Skeletal muscle satellite cell (primary cell): ENCODE measurements around the gene STOML2.
A peak's percentile ranks its signal among the peaks of the same experiment; 100 is the strongest.

Experiments
- H3K27me3 ChIP-seq: 2 replicates; pipeline ENCODE4 v1.7.0; 2013; ENCODE audit warnings: low read length; ENCODE audit not compliant: control insufficient read depth, insufficient read depth
- H3K36me3 ChIP-seq: 2 replicates; pipeline ENCODE4 v1.7.0; 2013; ENCODE audit warnings: mild to moderate bottlenecking, control low read depth, low read length; ENCODE audit not compliant: insufficient read depth
- H3K4me1 ChIP-seq: 2 replicates; pipeline ENCODE4 v1.7.0; 2013; ENCODE audit warnings: low read length; ENCODE audit not compliant: control insufficient read depth, insufficient read depth
- H3K4me2 ChIP-seq: 2 replicates; pipeline ENCODE4 v1.7.0; 2013; ENCODE audit warnings: mild to moderate bottlenecking, low read length
- H3K4me3 ChIP-seq: 2 replicates; pipeline ENCODE4 v1.7.0; 2013; ENCODE audit warnings: low read length
- H3K9ac ChIP-seq: 2 replicates; pipeline ENCODE4 v1.7.0; 2013; ENCODE audit warnings: mild to moderate bottlenecking, low read depth, low read length, moderate library complexity
- H3K9me3 ChIP-seq: replicated peaks from 2 replicates; pipeline ENCODE4 v1.7.0; 2013; ENCODE audit warnings: mild to moderate bottlenecking, control low read depth, low read length

The STOML2 gene

GRCh38 chr9:35079041-35079425, 23.9 kb downstream of the STOML2 start:
- Histone ChIP-seq H3K36me3 (peaks cover 11% of the 10 kb centered on the region), H3K27me3 (no peaks in the 10 kb centered on the region)

GRCh38 chr9:35078066-35078465, 24.9 kb downstream of the STOML2 start:
- Histone ChIP-seq H3K9ac (peak overlapping the region; percentile 89), H3K4me2 (peak overlapping the region; percentile 99), H3K36me3 (peaks cover 11% of the 10 kb centered on the region), H3K4me1 (peaks cover 17% of the 10 kb centered on the region), H3K4me3 (peak overlapping the region; percentile 91), H3K27me3 (no peaks in the 10 kb centered on the region), H3K9me3 (no peaks in the 10 kb centered on the region)

More at GRCh38 chr9:35079041-35079425, 23.9 kb downstream of the STOML2 start:
- no peaks in the 10 kb centered on the region for H3K9me3 ChIP-seq
- H3K9ac ChIP-seq = peak overlapping the region; percentile 89
- H3K4me2 ChIP-seq = peak overlapping the region; percentile 99
- peaks cover 12% of the 10 kb centered on the region for H3K4me1 ChIP-seq
- peak overlapping the region; percentile 91 for H3K4me3 ChIP-seq

GRCh38 chr9:35076848-35077247, 26.1 kb downstream of the STOML2 start:
- Histone ChIP-seq H3K4me2 (no peak overlapping the region), H3K9me3 (no peaks in the 10 kb centered on the region), H3K36me3 (peaks cover 11% of the 10 kb centered on the region), H3K9ac (no peak overlapping the region), H3K4me1 (peaks cover 19% of the 10 kb centered on the region), H3K4me3 (no peak overlapping the region), H3K27me3 (no peaks in the 10 kb centered on the region)

GRCh38 chr9:35075358-35075757, 27.6 kb downstream of the STOML2 start:
- no peaks in the 10 kb centered on the region for H3K9me3 ChIP-seq
- H3K4me1 ChIP-seq = peaks cover 23% of the 10 kb centered on the region
- H3K27me3 ChIP-seq = no peaks in the 10 kb centered on the region
- H3K9ac ChIP-seq = no peak overlapping the region
- no peak overlapping the region for H3K4me2 ChIP-seq
- H3K4me3 ChIP-seq = no peak overlapping the region
- peaks cover 15% of the 10 kb centered on the region for H3K36me3 ChIP-seq

GRCh38 chr9:35074791-35075190, 28.1 kb downstream of the STOML2 start:
- peaks cover 15% of the 10 kb centered on the region for H3K36me3 ChIP-seq
- no peaks in the 10 kb centered on the region for H3K27me3 ChIP-seq

GRCh38 chr9:35074141-35074540, 28.8 kb downstream of the STOML2 start:
- Histone ChIP-seq H3K27me3 (no peaks in the 10 kb centered on the region), H3K4me3 (no peak overlapping the region), H3K36me3 (peaks cover 15% of the 10 kb centered on the region)

More at GRCh38 chr9:35074791-35075190, 28.1 kb downstream of the STOML2 start:
- peaks cover 28% of the 10 kb centered on the region for H3K4me1 ChIP-seq
- no peak overlapping the region for H3K4me2 ChIP-seq
- H3K9me3 ChIP-seq = no peaks in the 10 kb centered on the region
- no peak overlapping the region for H3K9ac ChIP-seq
- H3K4me3 ChIP-seq = no peak overlapping the region

GRCh38 chr9:35073279-35073612, 29.7 kb downstream of the STOML2 start:
- no peak overlapping the region for H3K4me3 ChIP-seq
- peaks cover 15% of the 10 kb centered on the region for H3K36me3 ChIP-seq
- peak overlapping the region; percentile 6 for H3K9ac ChIP-seq

More at GRCh38 chr9:35074141-35074540, 28.8 kb downstream of the STOML2 start:
- H3K4me2 ChIP-seq = no peak overlapping the region
- no peaks in the 10 kb centered on the region for H3K9me3 ChIP-seq
- peaks cover 33% of the 10 kb centered on the region for H3K4me1 ChIP-seq
- no peak overlapping the region for H3K9ac ChIP-seq

GRCh38 chr9:35072461-35073278, 30.3 kb downstream of the STOML2 start, which contains the start of gene VCP:
VCP (minus strand) TSS chr9:35072625; CDS start chr9:35072353, 272 bp downstream.
- H3K36me3 ChIP-seq = peaks cover 19% of the 10 kb centered on the region

More at GRCh38 chr9:35073279-35073612, 29.7 kb downstream of the STOML2 start:
- H3K4me1 ChIP-seq = peaks cover 34% of the 10 kb centered on the region
- no peaks in the 10 kb centered on the region for H3K27me3 ChIP-seq
- peak overlapping the region; percentile 54 for H3K4me2 ChIP-seq
- H3K9me3 ChIP-seq = no peaks in the 10 kb centered on the region

GRCh38 chr9:35071814-35072460, 31.0 kb downstream of the STOML2 start:
- Histone ChIP-seq H3K4me1 (peaks cover 30% of the 10 kb centered on the region), H3K9me3 (no peaks in the 10 kb centered on the region), H3K36me3 (peaks cover 26% of the 10 kb centered on the region), H3K4me3 (peak overlapping the region; percentile 89), H3K9ac (peak overlapping the region; percentile 99), H3K4me2 (peak overlapping the region; percentile 90), H3K27me3 (no peaks in the 10 kb centered on the region)

More at GRCh38 chr9:35072461-35073278, 30.3 kb downstream of the STOML2 start, which contains the start of gene VCP:
- peak within 1 kb of the TSS; percentile 89 for H3K4me3 ChIP-seq
- H3K4me1 ChIP-seq = peaks cover 30% of the 10 kb centered on the region
- no peaks in the 10 kb centered on the region for H3K9me3 ChIP-seq
- H3K4me2 ChIP-seq = peak within 1 kb of the TSS; percentile 90
- no peaks in the 10 kb centered on the region for H3K27me3 ChIP-seq
- peak within 1 kb of the TSS; percentile 99 for H3K9ac ChIP-seq

- Histone ChIP-seq H3K4me1 (peaks cover 30% of the 10 kb centered on the region), H3K36me3 (peaks cover 32% of the 10 kb centered on the region), H3K9ac (peak overlapping the region; percentile 99), H3K9me3 (no peaks in the 10 kb centered on the region), H3K4me2 (peak overlapping the region; percentile 90), H3K27me3 (no peaks in the 10 kb centered on the region), H3K4me3 (peak overlapping the region; percentile 89)
These were observed 31.8 kb downstream of the STOML2 start for GRCh38 chr9:35070823-35071813.

- H3K4me1 ChIP-seq = peaks cover 30% of the 10 kb centered on the region
- H3K36me3 ChIP-seq = peaks cover 39% of the 10 kb centered on the region
- H3K9ac ChIP-seq = no peak overlapping the region
- H3K4me3 ChIP-seq = peak overlapping the region; percentile 42
- no peaks in the 10 kb centered on the region for H3K9me3 ChIP-seq
- no peaks in the 10 kb centered on the region for H3K27me3 ChIP-seq
- peak overlapping the region; percentile 90 for H3K4me2 ChIP-seq
These were observed 33.9 kb downstream of the STOML2 start for GRCh38 chr9:35069020-35069419.
